Measurements from ENCODE around the gene DNAJB1.
"Not testable (repeated sequence)": the region's sequence is repeated elsewhere in the genome, so short reads cannot be mapped to it uniquely, and the experiment has no call there.

Gene DNAJB1

GRCh38 chr19:14517840-14518505 lies at the start of gene DNAJB1:
Gene DNAJB1 (minus strand): TSS chr19:14518397. CDS start chr19:14518349, 48 bp downstream.
- DNase-seq = peak; percentile 76
- H3K27me3 Mint-ChIP-seq = no peaks in the 10 kb centered on the region
- peaks cover 65% of the 10 kb centered on the region for H3K4me1 Mint-ChIP-seq
- no peaks in the 10 kb centered on the region for H3K9me3 Mint-ChIP-seq
- H3K4me3 Mint-ChIP-seq = peak within 1 kb of the TSS; percentile 86
- ATAC-seq = peak; percentile 58
- H3K36me3 Mint-ChIP-seq (ENCODE audit: low read depth) = peaks cover 40% of the 10 kb centered on the region
- peak within 1 kb of the TSS; percentile 97 for H3K27ac Mint-ChIP-seq

GRCh38 chr19:14567079-14567478 lies 48.9 kb upstream of the DNAJB1 start:
- peak overlapping the region; percentile 62 for H3K27ac Mint-ChIP-seq
- H3K27me3 Mint-ChIP-seq = no peaks in the 10 kb centered on the region
- DNase-seq (no peak), ATAC-seq (no peak)
- no peak overlapping the region for H3K4me3 Mint-ChIP-seq
- peaks cover 13% of the 10 kb centered on the region for H3K36me3 Mint-ChIP-seq (ENCODE audit: low read depth)
- no peaks in the 10 kb centered on the region for H3K9me3 Mint-ChIP-seq
- H3K4me1 Mint-ChIP-seq = peaks cover 42% of the 10 kb centered on the region

- H3K27ac Mint-ChIP-seq = no peak overlapping the region
- peaks cover 13% of the 10 kb centered on the region for H3K36me3 Mint-ChIP-seq (ENCODE audit: low read depth)
- H3K9me3 Mint-ChIP-seq = no peaks in the 10 kb centered on the region
- ATAC-seq (no peak), DNase-seq (no peak)
- peaks cover 41% of the 10 kb centered on the region for H3K4me1 Mint-ChIP-seq
- no peaks in the 10 kb centered on the region for H3K27me3 Mint-ChIP-seq
- H3K4me3 Mint-ChIP-seq = no peak overlapping the region
Measured at GRCh38 chr19:14566712-14567077, 48.5 kb upstream of the DNAJB1 start.

GRCh38 chr19:14565765-14566711 lies 47.8 kb upstream of the DNAJB1 start:
- no peak for DNase-seq
- peaks cover 40% of the 10 kb centered on the region for H3K4me1 Mint-ChIP-seq
- no peak overlapping the region for H3K4me3 Mint-ChIP-seq
- H3K27ac Mint-ChIP-seq = no peak overlapping the region
- no peaks in the 10 kb centered on the region for H3K9me3 Mint-ChIP-seq
- H3K27me3 Mint-ChIP-seq = no peaks in the 10 kb centered on the region
- H3K36me3 Mint-ChIP-seq (ENCODE audit: low read depth) = peaks cover 11% of the 10 kb centered on the region
- no peak for ATAC-seq

- no peak for DNase-seq
- no peak overlapping the region for H3K4me3 Mint-ChIP-seq
- H3K27ac Mint-ChIP-seq = no peak overlapping the region
- no peak for ATAC-seq
- H3K4me1 Mint-ChIP-seq = peaks cover 39% of the 10 kb centered on the region
- H3K27me3 Mint-ChIP-seq = no peaks in the 10 kb centered on the region
- no peaks in the 10 kb centered on the region for H3K9me3 Mint-ChIP-seq
- peaks cover 8% of the 10 kb centered on the region for H3K36me3 Mint-ChIP-seq (ENCODE audit: low read depth)
Measured at GRCh38 chr19:14565298-14565679, 47.1 kb upstream of the DNAJB1 start.

- H3K36me3 Mint-ChIP-seq (ENCODE audit: low read depth); H3K27ac Mint-ChIP-seq; H3K4me3 Mint-ChIP-seq; DNase-seq; H3K9me3 Mint-ChIP-seq; H3K27me3 Mint-ChIP-seq: not testable (repeated sequence)
- peaks cover 39% of the 10 kb centered on the region for H3K4me1 Mint-ChIP-seq
- ATAC-seq = peak; percentile 6
Measured at GRCh38 chr19:14564652-14565297, 46.6 kb upstream of the DNAJB1 start.

- Mint-ChIP-seq H3K4me3 (no peak overlapping the region), H3K9me3 (no peaks in the 10 kb centered on the region), H3K36me3 (ENCODE audit: low read depth) (peaks cover 8% of the 10 kb centered on the region), H3K4me1 (peaks cover 33% of the 10 kb centered on the region), H3K27me3 (no peaks in the 10 kb centered on the region), H3K27ac (peak overlapping the region; percentile 78)
- peak; percentile 64 for DNase-seq
- peak; percentile 60 for ATAC-seq
Measured at GRCh38 chr19:14563989-14564651, 45.9 kb upstream of the DNAJB1 start.

- Mint-ChIP-seq H3K27me3 (no peaks in the 10 kb centered on the region), H3K36me3 (ENCODE audit: low read depth) (peaks cover 8% of the 10 kb centered on the region), H3K27ac (peak overlapping the region; percentile 78), H3K4me1 (peaks cover 32% of the 10 kb centered on the region), H3K4me3 (no peak overlapping the region), H3K9me3 (no peaks in the 10 kb centered on the region)
- no peak for DNase-seq
- ATAC-seq = no peak
Measured at GRCh38 chr19:14563590-14563926, 45.4 kb upstream of the DNAJB1 start.

- Mint-ChIP-seq H3K9me3 (no peaks in the 10 kb centered on the region), H3K36me3 (ENCODE audit: low read depth) (peaks cover 8% of the 10 kb centered on the region), H3K4me3 (no peak overlapping the region), H3K27ac (no peak overlapping the region), H3K4me1 (peaks cover 30% of the 10 kb centered on the region), H3K27me3 (no peaks in the 10 kb centered on the region)
- ATAC-seq (no peak), DNase-seq (no peak)
Measured at GRCh38 chr19:14562660-14563589, 44.7 kb upstream of the DNAJB1 start.

- no peaks in the 10 kb centered on the region for H3K9me3 Mint-ChIP-seq
- no peak for ATAC-seq
- H3K36me3 Mint-ChIP-seq (ENCODE audit: low read depth) = peaks cover 3% of the 10 kb centered on the region
- peaks cover 23% of the 10 kb centered on the region for H3K4me1 Mint-ChIP-seq
- DNase-seq = no peak
- H3K27ac Mint-ChIP-seq = no peak overlapping the region
- H3K27me3 Mint-ChIP-seq = no peaks in the 10 kb centered on the region
- H3K4me3 Mint-ChIP-seq = no peak overlapping the region
Measured at GRCh38 chr19:14561847-14562351, 43.7 kb upstream of the DNAJB1 start.

GRCh38 chr19:14561249-14561648 lies 43.1 kb upstream of the DNAJB1 start:
- Mint-ChIP-seq H3K36me3 (ENCODE audit: low read depth) (peaks cover 3% of the 10 kb centered on the region), H3K4me3 (no peak overlapping the region), H3K27ac (no peak overlapping the region)

GRCh38 chr19:14560776-14561108 lies 42.5 kb upstream of the DNAJB1 start:
- no peaks in the 10 kb centered on the region for H3K27me3 Mint-ChIP-seq
- peaks cover 34% of the 10 kb centered on the region for H3K4me1 Mint-ChIP-seq
- ATAC-seq (no peak), DNase-seq (no peak)
- no peaks in the 10 kb centered on the region for H3K9me3 Mint-ChIP-seq
- no peak overlapping the region for H3K27ac Mint-ChIP-seq
- H3K4me3 Mint-ChIP-seq = no peak overlapping the region
- H3K36me3 Mint-ChIP-seq (ENCODE audit: low read depth) = peaks cover 3% of the 10 kb centered on the region

More at GRCh38 chr19:14561249-14561648, 43.1 kb upstream of the DNAJB1 start:
- peaks cover 29% of the 10 kb centered on the region for H3K4me1 Mint-ChIP-seq
- no peaks in the 10 kb centered on the region for H3K27me3 Mint-ChIP-seq
- DNase-seq (no peak), ATAC-seq (no peak)
- H3K9me3 Mint-ChIP-seq = no peaks in the 10 kb centered on the region

GRCh38 chr19:14559916-14560775 lies 41.9 kb upstream of the DNAJB1 start:
- H3K4me1 Mint-ChIP-seq = peaks cover 34% of the 10 kb centered on the region
- no peaks in the 10 kb centered on the region for H3K27me3 Mint-ChIP-seq
- DNase-seq (no peak), ATAC-seq (no peak)
- H3K9me3 Mint-ChIP-seq = no peaks in the 10 kb centered on the region
- peaks cover 3% of the 10 kb centered on the region for H3K36me3 Mint-ChIP-seq (ENCODE audit: low read depth)
- H3K4me3 Mint-ChIP-seq = no peak overlapping the region
- no peak overlapping the region for H3K27ac Mint-ChIP-seq
